Neural cell (in vitro differentiated cells): ENCODE data around the gene EXOC6B.

Source experiments
- EP300 ChIP-seq: fragments of 450-650 bp; conservative IDR thresholded peaks from 2 replicates; pipeline ENCODE4 v1.6.1; 2014; ENCODE audit warnings: antibody characterized with exemption, mild to moderate bottlenecking, moderate library complexity; ENCODE audit not compliant: poor library complexity, severe bottlenecking
- EZH2 ChIP-seq: fragments of 200-600, 300-800 bp; shearing (Covaris generic), sonication (generic); IDR thresholded peaks from 2 replicates; pipeline ENCODE4 v1.6.1; 2014; ENCODE audit warnings: antibody characterized with exemption, low read length, borderline replicate concordance, mild to moderate bottlenecking; ENCODE audit not compliant: insufficient read depth, poor library complexity, severe bottlenecking
- MXI1 ChIP-seq: fragments of 450-650 bp; conservative IDR thresholded peaks from 2 replicates; pipeline ENCODE4 v1.6.1; 2014; ENCODE audit warnings: antibody characterized with exemption, mild to moderate bottlenecking; ENCODE audit not compliant: poor library complexity, severe bottlenecking
- POLR2AphosphoS5 ChIP-seq: IDR thresholded peaks from 2 replicates; pipeline ENCODE4 v1.6.1; 2012
- RAD21 ChIP-seq: fragments of 450-650 bp; conservative IDR thresholded peaks from 2 replicates; pipeline ENCODE4 v1.6.1; 2014; ENCODE audit warnings: antibody characterized with exemption, mild to moderate bottlenecking, moderate library complexity
- TAF1 ChIP-seq: IDR thresholded peaks from 2 replicates; pipeline ENCODE4 v1.6.1; 2012; ENCODE audit warnings: low read depth
- TF ChIP-seq, protein P1 (sequence below): fragments of 450-650 bp; IDR thresholded peaks from 2 replicates; pipeline ENCODE4 v1.5.1; 2014; ENCODE audit warnings: antibody characterized with exemption, mild to moderate bottlenecking, moderate library complexity; ENCODE audit not compliant: poor library complexity, severe bottlenecking
- TF ChIP-seq, protein P2 (sequence below): IDR thresholded peaks from 2 replicates; pipeline ENCODE4 v1.6.1; 2012; ENCODE audit warnings: borderline replicate concordance

DNA sequence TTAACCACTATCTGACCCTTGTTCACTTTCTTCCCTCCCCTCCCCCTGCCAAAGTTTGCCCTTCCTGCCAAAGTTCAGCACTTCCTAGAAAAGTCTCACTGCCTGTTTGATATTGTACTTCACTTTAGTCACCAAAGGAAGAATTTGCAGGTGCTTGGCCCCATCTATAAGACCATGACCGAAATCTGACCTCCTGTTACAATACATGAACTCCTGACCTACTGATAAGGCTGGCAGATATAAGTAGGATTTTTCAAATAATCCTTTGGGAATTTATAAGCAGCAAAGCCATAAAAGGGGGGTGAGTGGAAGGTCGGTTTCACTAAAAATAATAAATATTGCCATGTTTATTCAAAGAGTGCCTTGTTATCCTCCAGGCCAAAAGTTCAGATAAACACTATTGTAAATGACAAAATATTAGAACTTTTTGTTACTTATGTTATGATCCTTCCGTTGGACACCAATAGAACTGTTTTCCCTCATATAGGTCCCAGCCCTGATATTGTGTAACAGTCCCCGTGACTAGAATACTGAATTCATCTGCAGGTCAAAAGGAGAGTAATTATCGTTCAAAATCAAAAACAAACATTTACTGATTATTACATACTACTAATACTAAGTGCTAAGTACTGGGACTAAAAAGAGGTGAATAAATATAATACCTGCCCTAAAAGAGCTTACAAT, 277.6 kb downstream of the EXOC6B start:
- TF ChIP-seq, protein P1, sequence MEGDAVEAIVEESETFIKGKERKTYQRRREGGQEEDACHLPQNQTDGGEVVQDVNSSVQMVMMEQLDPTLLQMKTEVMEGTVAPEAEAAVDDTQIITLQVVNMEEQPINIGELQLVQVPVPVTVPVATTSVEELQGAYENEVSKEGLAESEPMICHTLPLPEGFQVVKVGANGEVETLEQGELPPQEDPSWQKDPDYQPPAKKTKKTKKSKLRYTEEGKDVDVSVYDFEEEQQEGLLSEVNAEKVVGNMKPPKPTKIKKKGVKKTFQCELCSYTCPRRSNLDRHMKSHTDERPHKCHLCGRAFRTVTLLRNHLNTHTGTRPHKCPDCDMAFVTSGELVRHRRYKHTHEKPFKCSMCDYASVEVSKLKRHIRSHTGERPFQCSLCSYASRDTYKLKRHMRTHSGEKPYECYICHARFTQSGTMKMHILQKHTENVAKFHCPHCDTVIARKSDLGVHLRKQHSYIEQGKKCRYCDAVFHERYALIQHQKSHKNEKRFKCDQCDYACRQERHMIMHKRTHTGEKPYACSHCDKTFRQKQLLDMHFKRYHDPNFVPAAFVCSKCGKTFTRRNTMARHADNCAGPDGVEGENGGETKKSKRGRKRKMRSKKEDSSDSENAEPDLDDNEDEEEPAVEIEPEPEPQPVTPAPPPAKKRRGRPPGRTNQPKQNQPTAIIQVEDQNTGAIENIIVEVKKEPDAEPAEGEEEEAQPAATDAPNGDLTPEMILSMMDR = no peak
- TF ChIP-seq POLR2AphosphoS5 (no peak), RAD21 (no peak), EZH2 (no peak), EP300 (no peak), MXI1 (no peak), TAF1 (no peak)
- TF ChIP-seq, protein P2, sequence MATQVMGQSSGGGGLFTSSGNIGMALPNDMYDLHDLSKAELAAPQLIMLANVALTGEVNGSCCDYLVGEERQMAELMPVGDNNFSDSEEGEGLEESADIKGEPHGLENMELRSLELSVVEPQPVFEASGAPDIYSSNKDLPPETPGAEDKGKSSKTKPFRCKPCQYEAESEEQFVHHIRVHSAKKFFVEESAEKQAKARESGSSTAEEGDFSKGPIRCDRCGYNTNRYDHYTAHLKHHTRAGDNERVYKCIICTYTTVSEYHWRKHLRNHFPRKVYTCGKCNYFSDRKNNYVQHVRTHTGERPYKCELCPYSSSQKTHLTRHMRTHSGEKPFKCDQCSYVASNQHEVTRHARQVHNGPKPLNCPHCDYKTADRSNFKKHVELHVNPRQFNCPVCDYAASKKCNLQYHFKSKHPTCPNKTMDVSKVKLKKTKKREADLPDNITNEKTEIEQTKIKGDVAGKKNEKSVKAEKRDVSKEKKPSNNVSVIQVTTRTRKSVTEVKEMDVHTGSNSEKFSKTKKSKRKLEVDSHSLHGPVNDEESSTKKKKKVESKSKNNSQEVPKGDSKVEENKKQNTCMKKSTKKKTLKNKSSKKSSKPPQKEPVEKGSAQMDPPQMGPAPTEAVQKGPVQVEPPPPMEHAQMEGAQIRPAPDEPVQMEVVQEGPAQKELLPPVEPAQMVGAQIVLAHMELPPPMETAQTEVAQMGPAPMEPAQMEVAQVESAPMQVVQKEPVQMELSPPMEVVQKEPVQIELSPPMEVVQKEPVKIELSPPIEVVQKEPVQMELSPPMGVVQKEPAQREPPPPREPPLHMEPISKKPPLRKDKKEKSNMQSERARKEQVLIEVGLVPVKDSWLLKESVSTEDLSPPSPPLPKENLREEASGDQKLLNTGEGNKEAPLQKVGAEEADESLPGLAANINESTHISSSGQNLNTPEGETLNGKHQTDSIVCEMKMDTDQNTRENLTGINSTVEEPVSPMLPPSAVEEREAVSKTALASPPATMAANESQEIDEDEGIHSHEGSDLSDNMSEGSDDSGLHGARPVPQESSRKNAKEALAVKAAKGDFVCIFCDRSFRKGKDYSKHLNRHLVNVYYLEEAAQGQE = no peak
